ENCODE data around the gene UHRF1. TPM values are rescaled to one million over a fixed set of nuclear protein-coding genes. Genes with fewer than 3 reads are reported as not detected.

The UHRF1 gene
- total RNA-seq, 1 donor from 2014 or later, result 143 TPM

- Mint-ChIP-seq H3K4me1 (ENCODE audit: low read depth) (peaks cover 23% of the 10 kb centered on the region), H3K36me3 (ENCODE audit: low read depth) (peaks cover 15% of the 10 kb centered on the region), H3K9me3 (no peaks in the 10 kb centered on the region), H3K27ac (no peak overlapping the region), H3K27me3 (ENCODE audit: insufficient read depth) (no peaks in the 10 kb centered on the region), H3K4me3 (peak overlapping the region; percentile 70)
- no peak for DNase-seq (ENCODE audit: low spot score)
- intact Hi-C loops (cut with micrococcal nuclease), result no loop called here
Observed at GRCh38 chr19:4908781-4909155, 533 bp upstream of the UHRF1 start.

- Mint-ChIP-seq H3K4me3 (peak overlapping the region; percentile 89), H3K27me3 (ENCODE audit: insufficient read depth) (no peaks in the 10 kb centered on the region), H3K9me3 (no peaks in the 10 kb centered on the region), H3K27ac (peak overlapping the region; percentile 84), H3K4me1 (ENCODE audit: low read depth) (peaks cover 36% of the 10 kb centered on the region), H3K36me3 (ENCODE audit: low read depth) (peaks cover 26% of the 10 kb centered on the region)
- DNase-seq (ENCODE audit: low spot score), result peak; percentile 92
- intact Hi-C loops (cut with micrococcal nuclease), result loop anchor here (1.0 to 5.0 kb wide), 3 partner anchors 43 to 188 kb away; partner anchors contain the start of genes DPP9 and PLIN3
Observed at GRCh38 chr19:4909897-4910593, 744 bp downstream of the UHRF1 start.

GRCh38 chr19:4910594-4911281, 1.4 kb downstream of the UHRF1 start:
- no peaks in the 10 kb centered on the region for H3K9me3 Mint-ChIP-seq
- peak overlapping the region; percentile 84 for H3K27ac Mint-ChIP-seq
- DNase-seq (ENCODE audit: low spot score), result no peak
- intact Hi-C loops (cut with micrococcal nuclease), result loop anchor here (1.0 to 5.0 kb wide), 5 partner anchors 38 to 188 kb away; partner anchors contain the start of genes DPP9 and PLIN3
- peaks cover 43% of the 10 kb centered on the region for H3K4me1 Mint-ChIP-seq (ENCODE audit: low read depth)
- H3K36me3 Mint-ChIP-seq (ENCODE audit: low read depth), result peaks cover 31% of the 10 kb centered on the region
- H3K4me3 Mint-ChIP-seq, result peak overlapping the region; percentile 89
- H3K27me3 Mint-ChIP-seq (ENCODE audit: insufficient read depth), result no peaks in the 10 kb centered on the region

- DNase-seq (ENCODE audit: low spot score), result no peak
- intact Hi-C loops (cut with micrococcal nuclease), result loop anchor here (1.0 to 5.0 kb wide), 3 partner anchors 39 to 189 kb away; partner anchors contain the start of gene DPP9
- peak overlapping the region; percentile 89 for H3K4me3 Mint-ChIP-seq
- H3K4me1 Mint-ChIP-seq (ENCODE audit: low read depth), result peaks cover 49% of the 10 kb centered on the region
- no peaks in the 10 kb centered on the region for H3K9me3 Mint-ChIP-seq
- H3K36me3 Mint-ChIP-seq (ENCODE audit: low read depth), result peaks cover 35% of the 10 kb centered on the region
- no peaks in the 10 kb centered on the region for H3K27me3 Mint-ChIP-seq (ENCODE audit: insufficient read depth)
- peak overlapping the region; percentile 79 for H3K27ac Mint-ChIP-seq
Observed at GRCh38 chr19:4911314-4911713, 2.0 kb downstream of the UHRF1 start.

- intact Hi-C loops (cut with micrococcal nuclease), result loop anchor here (1.0 to 5.0 kb wide), 3 partner anchors 40 to 190 kb away; partner anchors contain the start of gene DPP9
- no peaks in the 10 kb centered on the region for H3K9me3 Mint-ChIP-seq
- peak overlapping the region; percentile 79 for H3K27ac Mint-ChIP-seq
- H3K27me3 Mint-ChIP-seq (ENCODE audit: insufficient read depth), result no peaks in the 10 kb centered on the region
- peaks cover 54% of the 10 kb centered on the region for H3K4me1 Mint-ChIP-seq (ENCODE audit: low read depth)
- peak overlapping the region; percentile 89 for H3K4me3 Mint-ChIP-seq
- peak; percentile 62 for DNase-seq (ENCODE audit: low spot score)
- H3K36me3 Mint-ChIP-seq (ENCODE audit: low read depth), result peaks cover 39% of the 10 kb centered on the region
Observed at GRCh38 chr19:4911786-4912672, 2.7 kb downstream of the UHRF1 start.

- DNase-seq (ENCODE audit: low spot score), result no peak
- Mint-ChIP-seq H3K9me3 (no peaks in the 10 kb centered on the region), H3K4me3 (peak overlapping the region; percentile 88), H3K36me3 (ENCODE audit: low read depth) (peaks cover 41% of the 10 kb centered on the region), H3K27me3 (ENCODE audit: insufficient read depth) (no peaks in the 10 kb centered on the region), H3K4me1 (ENCODE audit: low read depth) (peaks cover 54% of the 10 kb centered on the region), H3K27ac (peak overlapping the region; percentile 79)
- intact Hi-C loops (cut with micrococcal nuclease), result loop anchor here (5.0 kb wide), 1 partner anchor 192 kb away; the partner anchor contains the start of gene DPP9
Observed at GRCh38 chr19:4913996-4914735, 4.9 kb downstream of the UHRF1 start.

- no peaks in the 10 kb centered on the region for H3K9me3 Mint-ChIP-seq
- H3K4me3 Mint-ChIP-seq, result peak overlapping the region; percentile 88
- peak; percentile 73 for DNase-seq (ENCODE audit: low spot score)
- peak overlapping the region; percentile 79 for H3K27ac Mint-ChIP-seq
- peaks cover 54% of the 10 kb centered on the region for H3K4me1 Mint-ChIP-seq (ENCODE audit: low read depth)
- peaks cover 43% of the 10 kb centered on the region for H3K36me3 Mint-ChIP-seq (ENCODE audit: low read depth)
- intact Hi-C loops (cut with micrococcal nuclease), result loop anchor here (1.0 to 5.0 kb wide), 3 partner anchors 48 to 193 kb away; partner anchors contain the start of genes DPP9 and PLIN3
- H3K27me3 Mint-ChIP-seq (ENCODE audit: insufficient read depth), result no peaks in the 10 kb centered on the region
Observed at GRCh38 chr19:4914736-4915501, 5.6 kb downstream of the UHRF1 start.

- Mint-ChIP-seq H3K9me3 (no peaks in the 10 kb centered on the region), H3K4me3 (peak overlapping the region; percentile 88), H3K27ac (peak overlapping the region; percentile 88), H3K36me3 (ENCODE audit: low read depth) (peaks cover 46% of the 10 kb centered on the region), H3K27me3 (ENCODE audit: insufficient read depth) (no peaks in the 10 kb centered on the region), H3K4me1 (ENCODE audit: low read depth) (peaks cover 54% of the 10 kb centered on the region)
- intact Hi-C loops (cut with micrococcal nuclease), result no loop called here
- no peak for DNase-seq (ENCODE audit: low spot score)
Observed at GRCh38 chr19:4916292-4917082, 7.2 kb downstream of the UHRF1 start.

- intact Hi-C loops (cut with micrococcal nuclease), result no loop called here
- Mint-ChIP-seq H3K9me3 (no peaks in the 10 kb centered on the region), H3K4me1 (ENCODE audit: low read depth) (peaks cover 5% of the 10 kb centered on the region), H3K36me3 (ENCODE audit: low read depth) (peaks cover 13% of the 10 kb centered on the region), H3K27me3 (ENCODE audit: insufficient read depth) (no peaks in the 10 kb centered on the region), H3K27ac (no peak overlapping the region), H3K4me3 (no peak overlapping the region)
- no peak for DNase-seq (ENCODE audit: low spot score)
Observed at GRCh38 chr19:4922530-4923275, 13.4 kb downstream of the UHRF1 start.

GRCh38 chr19:4923276-4923747, 14.0 kb downstream of the UHRF1 start:
- H3K36me3 Mint-ChIP-seq (ENCODE audit: low read depth), result peaks cover 10% of the 10 kb centered on the region
- no peaks in the 10 kb centered on the region for H3K9me3 Mint-ChIP-seq
- peaks cover 5% of the 10 kb centered on the region for H3K4me1 Mint-ChIP-seq (ENCODE audit: low read depth)
- no peak overlapping the region for H3K27ac Mint-ChIP-seq
- H3K4me3 Mint-ChIP-seq, result no peak overlapping the region
- intact Hi-C loops (cut with micrococcal nuclease), result no loop called here
- DNase-seq (ENCODE audit: low spot score), result no peak
- H3K27me3 Mint-ChIP-seq (ENCODE audit: insufficient read depth), result no peaks in the 10 kb centered on the region
